ENCODE measurements around the gene OSGIN1. TPM values are rescaled to one million over a fixed set of nuclear protein-coding genes. Genes with fewer than 3 reads are reported as not detected.
A peak's percentile ranks its signal among the peaks of the same experiment; 100 is the strongest.
"Not testable (repeated sequence)": the region's sequence is repeated elsewhere in the genome, so short reads cannot be mapped to it uniquely, and the experiment has no call there.

OSGIN1 gene
- total RNA-seq, 4 donors from 2014 or later: 0.77 to 5.4 (median 1.2) TPM; not detected in 1

GRCh38 chr16:83948914-83949723 is 3.9 kb upstream of the OSGIN1 start:
- Histone ChIP-seq H3K9me3 (no peaks in the 10 kb centered on the region), H3K4me3 (no peak overlapping the region), H3K27me3 (no peaks in the 10 kb centered on the region), H3K27ac (no peak overlapping the region), H3K4me1 (peaks cover 0 to 12% of the 10 kb centered on the region in 2 donors), H3K36me3 (no peaks in the 10 kb centered on the region)
- intact Hi-C loops (cut with DNase I; ENCODE audit: low total_unique reads): no loop called here
- no peak for TF ChIP-seq POLR2A (IDR thresholded peaks at IDR 0.05)
- no peak for TF ChIP-seq CTCF (IDR thresholded peaks at IDR 0.05)
- no peak for DNase-seq

DNA sequence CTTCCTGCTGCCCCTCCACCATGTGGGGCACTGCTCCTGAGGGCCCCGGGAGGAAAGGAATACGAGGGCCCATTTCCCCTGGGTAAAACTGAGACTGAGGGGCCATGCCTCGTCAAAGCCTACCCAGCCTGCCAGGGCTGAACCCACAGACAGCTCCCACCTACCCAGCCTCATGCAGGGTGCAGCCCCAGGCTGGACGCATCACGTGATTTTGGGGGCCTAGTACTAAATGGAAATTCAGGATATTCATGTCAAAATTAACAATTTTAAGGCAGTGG is 3.4 kb upstream of the OSGIN1 start:
- intact Hi-C loops (cut with DNase I; ENCODE audit: low total_unique reads): no loop called here
- Histone ChIP-seq H3K36me3 (no peaks in the 10 kb centered on the region), H3K27ac (no peak overlapping the region), H3K4me1 (peaks cover 0 to 16% of the 10 kb centered on the region in 2 donors), H3K4me3 (no peak overlapping the region), H3K27me3 (no peaks in the 10 kb centered on the region), H3K9me3 (no peaks in the 10 kb centered on the region)
- DNase-seq: no peak
- TF ChIP-seq POLR2A (IDR thresholded peaks at IDR 0.05): no peak
- TF ChIP-seq CTCF (IDR thresholded peaks at IDR 0.05): no peak

GRCh38 chr16:83950862-83951399 is 2.1 kb upstream of the OSGIN1 start:
- H3K27me3 ChIP-seq; H3K36me3 ChIP-seq; H3K9me3 ChIP-seq; H3K27ac ChIP-seq; H3K4me3 ChIP-seq; DNase-seq; intact Hi-C loops (cut with DNase I; ENCODE audit: low total_unique reads): not testable (repeated sequence)
- H3K4me1 ChIP-seq: peaks cover 0 to 18% of the 10 kb centered on the region in 2 donors

- TF ChIP-seq POLR2A (IDR thresholded peaks at IDR 0.05) (no peak), CTCF (IDR thresholded peaks at IDR 0.05) (no peak)
- H3K27me3 ChIP-seq: no peaks in the 10 kb centered on the region
- H3K4me1 ChIP-seq: peaks cover 0 to 18% of the 10 kb centered on the region in 2 donors
- intact Hi-C loops (cut with DNase I; ENCODE audit: low total_unique reads): no loop called here
- no peaks in the 10 kb centered on the region for H3K9me3 ChIP-seq
- no peak for DNase-seq
- no peak overlapping the region for H3K4me3 ChIP-seq
- no peaks in the 10 kb centered on the region for H3K36me3 ChIP-seq
- no peak overlapping the region for H3K27ac ChIP-seq
Measured at GRCh38 chr16:83951544-83951943, 1.5 kb upstream of the OSGIN1 start.

DNA sequence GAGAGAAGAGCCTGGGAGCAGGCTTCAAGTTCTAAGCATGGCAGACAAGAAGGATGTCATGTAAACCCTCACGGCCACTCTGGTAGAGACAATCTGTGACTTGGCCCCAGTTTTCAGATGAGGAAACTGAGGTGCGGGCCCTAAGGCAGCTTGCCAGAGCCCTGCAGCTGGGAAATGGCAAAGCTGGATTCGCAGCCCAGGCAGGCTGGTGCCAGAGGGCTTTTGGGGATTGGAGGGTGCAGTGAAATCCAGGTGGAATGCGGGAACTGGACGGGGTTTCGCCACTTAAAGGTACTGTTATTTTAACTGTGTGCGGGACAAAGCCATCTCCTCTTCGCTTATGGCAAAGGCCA is 477 bp upstream of the OSGIN1 start:
- no peak for DNase-seq
- TF ChIP-seq POLR2A (IDR thresholded peaks at IDR 0.05): no peak
- TF ChIP-seq CTCF (IDR thresholded peaks at IDR 0.05): no peak
- H3K4me3 ChIP-seq: peak overlapping the region in 1 of 2 donors; percentile 56
- H3K27me3 ChIP-seq: no peaks in the 10 kb centered on the region
- no peaks in the 10 kb centered on the region for H3K36me3 ChIP-seq
- intact Hi-C loops (cut with DNase I; ENCODE audit: low total_unique reads): no loop called here
- H3K9me3 ChIP-seq: no peaks in the 10 kb centered on the region
- peaks cover 0 to 18% of the 10 kb centered on the region in 2 donors for H3K4me1 ChIP-seq
- H3K27ac ChIP-seq: peak overlapping the region; percentile 76 to 78
